Spinal cord (tissue), 10 donors: Measurements from ENCODE around the gene KMO. TPM values are rescaled to one million over a fixed set of nuclear protein-coding genes. Genes with fewer than 3 reads are reported as not detected.

Experiments used
- DNase-seq, 6 donors: peaks; one replicate each; pipeline versions ENCODE4 v3.0.0 to v3.0.0-alpha.2; 2013 to 2015; ENCODE audit warnings: low spot score in 6 of 6, low read depth in 4 of 6
- H3K27ac ChIP-seq: one replicate; pipeline ENCODE4 v1.5.1; 2013; ENCODE audit warnings: low read depth, low read length, control low read depth
- H3K27me3 ChIP-seq: one replicate; pipeline ENCODE4 v1.6.1; 2013; ENCODE audit warnings: low read length; ENCODE audit not compliant: control insufficient read depth, insufficient read depth
- H3K36me3 ChIP-seq: one replicate; pipeline ENCODE4 v1.6.1; 2013; ENCODE audit warnings: low read length; ENCODE audit not compliant: control insufficient read depth, insufficient read depth
- H3K4me1 ChIP-seq: one replicate; pipeline ENCODE4 v1.6.1; 2013; ENCODE audit warnings: low read length; ENCODE audit not compliant: control insufficient read depth, insufficient read depth
- H3K4me3 ChIP-seq: one replicate; pipeline ENCODE4 v1.5.1; 2013; ENCODE audit warnings: low read depth, low read length, control low read depth
- H3K9me3 ChIP-seq: one replicate; pipeline ENCODE4 v1.6.1; 2013; ENCODE audit warnings: low read length; ENCODE audit not compliant: control insufficient read depth, insufficient read depth
- WGBS: methylation state at CpG from one replicate; pipeline ENCODE4 v1.1.5; 2013; ENCODE audit warnings: missing lambda C conversion rate; ENCODE audit not compliant: insufficient coverage; 5-methylcytosine and 5-hydroxymethylcytosine counted together
- polyA plus RNA-seq, 2 donors: library from polyadenylated mRNA; unstranded; fragments of 120-200 nt; gene quantifications; one replicate each; pipeline ENCODE4 v1.2.1, GENCODE V29; 2013; ENCODE audit not compliant: insufficient read length in 2 of 2
- total RNA-seq, 2 donors: library from RNA; depleted of rRNA in 1 of 2; stranded (reverse); fragments of 120-200 nt in 1 of 2; fragments of >200 nt in 1 of 2; gene quantifications; one replicate each; pipeline versions ENCODE4 v1.2.3 to v1.2.4, GENCODE V29; 2013 to 2014
- donor health status: healthy.

KMO gene
- total and polyA plus RNA-seq, 4 donors = 0.39 to 0.99 (median 0.43) TPM

DNA sequence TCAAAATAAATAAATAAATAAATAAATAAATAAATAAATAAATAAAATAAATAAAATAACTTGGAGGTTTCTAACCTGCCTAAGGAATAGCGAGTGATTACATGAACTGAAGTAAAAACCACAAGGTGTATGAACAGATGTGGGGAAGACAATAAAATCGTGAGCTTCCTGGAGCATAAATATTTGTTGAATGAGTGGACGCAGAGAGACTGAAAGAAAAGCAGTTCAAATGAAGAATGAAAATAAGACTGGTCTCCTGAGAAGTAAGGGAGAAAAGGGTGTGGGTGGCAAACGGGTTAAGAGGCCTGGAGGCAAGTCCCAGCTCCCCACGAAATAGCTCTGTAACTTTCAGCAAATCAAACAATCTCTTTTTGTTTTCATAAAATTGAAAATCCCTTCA, 74.4 kb downstream of the KMO start:
- Histone ChIP-seq H3K27me3 (no peaks in the 10 kb centered on the region), H3K9me3 (no peaks in the 10 kb centered on the region), H3K4me1 (no peaks in the 10 kb centered on the region), H3K27ac (no peak overlapping the region), H3K4me3 (no peak overlapping the region), H3K36me3 (no peaks in the 10 kb centered on the region)
- no peak for DNase-seq
- 84% methylated on average over 3 of the region's 5 CpGs for WGBS

DNA sequence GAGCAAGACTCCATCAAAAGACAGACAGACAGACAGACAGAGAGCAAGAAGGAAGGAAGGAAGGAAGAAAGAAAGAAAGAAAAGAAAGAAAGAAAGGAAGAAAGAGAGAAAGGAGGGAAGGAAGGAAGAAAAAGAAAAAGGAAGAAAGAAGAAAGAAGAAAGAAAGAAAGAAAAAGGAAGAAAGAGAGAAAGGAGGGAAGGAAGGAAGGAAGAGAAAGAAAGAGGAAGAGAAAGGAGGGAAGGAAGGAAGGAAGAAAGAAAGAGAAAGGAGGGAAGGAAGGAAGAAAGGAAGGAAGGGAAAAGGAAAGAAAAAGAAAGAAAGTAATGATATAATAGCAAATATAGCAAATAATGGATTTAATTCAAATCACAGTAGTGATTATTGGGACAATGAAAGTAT, 75.3 kb downstream of the KMO start:
- Histone ChIP-seq H3K4me1 (no peaks in the 10 kb centered on the region), H3K4me3 (no peak overlapping the region), H3K27ac (no peak overlapping the region)

DNA sequence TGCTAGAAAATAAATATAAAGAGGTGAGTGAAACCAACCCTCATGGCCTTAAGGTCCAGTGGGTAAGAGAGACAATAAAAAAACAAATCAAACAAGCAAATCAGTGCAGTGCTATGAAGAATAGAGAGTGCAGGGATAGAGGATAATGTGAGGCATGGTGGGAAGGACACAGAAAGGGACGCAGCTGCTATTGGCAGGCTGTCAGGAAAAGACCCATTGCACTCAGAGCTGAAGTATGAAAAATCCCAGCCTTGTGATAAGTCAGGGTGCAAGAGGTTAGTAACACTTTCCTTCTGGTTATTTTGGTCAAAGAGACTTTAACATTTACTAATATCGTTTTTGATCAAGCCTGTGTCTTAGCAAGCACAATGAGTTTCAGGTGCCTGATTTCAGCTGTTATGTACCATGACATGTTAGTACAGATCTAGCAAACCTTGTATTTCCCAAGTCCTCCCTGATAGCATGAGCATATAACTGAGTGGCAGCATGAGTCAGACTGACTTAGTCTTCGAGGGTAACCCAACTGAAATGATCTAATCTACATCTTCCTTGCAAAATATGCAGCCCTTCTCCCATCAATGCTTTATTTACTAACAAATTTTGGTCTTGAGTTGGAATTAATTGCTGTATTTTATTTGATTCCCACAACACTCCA, 76.3 kb downstream of the KMO start:
- Histone ChIP-seq H3K4me3 (no peak overlapping the region), H3K27me3 (no peaks in the 10 kb centered on the region), H3K9me3 (no peaks in the 10 kb centered on the region), H3K4me1 (no peaks in the 10 kb centered on the region), H3K27ac (no peak overlapping the region), H3K36me3 (no peaks in the 10 kb centered on the region)
- peak in 2 of 6 donors; percentile 19 to 22 for DNase-seq
- WGBS = 67% methylated on average over 3 of the region's 3 CpGs

More for the DNA sequence above, 75.3 kb downstream of the KMO start:
- Histone ChIP-seq H3K36me3 (no peaks in the 10 kb centered on the region), H3K9me3 (no peaks in the 10 kb centered on the region), H3K27me3 (no peaks in the 10 kb centered on the region)
- DNase-seq = no peak

DNA sequence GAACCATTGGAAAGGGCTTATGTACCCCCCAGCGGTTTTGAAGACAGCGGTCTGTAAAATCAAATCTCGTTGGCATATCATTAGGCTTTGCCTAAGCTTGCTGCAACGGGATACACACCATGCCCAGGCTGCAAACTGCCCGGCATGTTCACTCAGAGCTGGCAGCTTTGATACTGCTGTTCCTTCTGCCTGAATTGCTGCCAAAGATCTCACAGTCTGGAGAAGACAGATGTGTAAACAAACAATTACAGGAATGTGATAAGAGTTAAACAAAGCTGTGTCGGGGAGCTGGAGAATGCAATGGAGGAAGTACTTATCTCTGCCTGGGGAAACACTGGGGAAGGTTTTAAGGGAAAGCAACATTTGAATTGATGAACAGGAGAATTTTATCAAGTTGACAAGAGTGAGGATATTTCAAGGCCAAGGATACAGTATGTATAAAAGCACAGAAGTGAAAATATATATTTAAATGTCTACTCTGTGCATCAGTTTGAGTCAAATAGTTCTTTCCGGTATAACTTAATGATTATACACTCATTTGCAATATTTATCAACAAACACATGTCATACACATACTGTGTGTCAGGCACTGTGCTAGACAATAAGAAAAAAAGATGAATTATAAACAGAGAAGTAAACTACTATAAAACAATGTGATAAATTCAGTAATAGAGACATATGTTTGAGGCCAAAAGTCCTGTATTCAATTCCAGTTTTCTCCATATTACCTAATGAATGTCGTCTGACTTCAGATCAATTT, 78.1 kb downstream of the KMO start:
- peak in 5 of 6 donors; percentile 15 to 91 (median 44) for DNase-seq
- Histone ChIP-seq H3K36me3 (no peaks in the 10 kb centered on the region), H3K27me3 (no peaks in the 10 kb centered on the region), H3K4me3 (no peak overlapping the region), H3K9me3 (no peaks in the 10 kb centered on the region), H3K4me1 (no peaks in the 10 kb centered on the region), H3K27ac (no peak overlapping the region)
- 37% methylated on average over 6 of the region's 8 CpGs for WGBS

DNA sequence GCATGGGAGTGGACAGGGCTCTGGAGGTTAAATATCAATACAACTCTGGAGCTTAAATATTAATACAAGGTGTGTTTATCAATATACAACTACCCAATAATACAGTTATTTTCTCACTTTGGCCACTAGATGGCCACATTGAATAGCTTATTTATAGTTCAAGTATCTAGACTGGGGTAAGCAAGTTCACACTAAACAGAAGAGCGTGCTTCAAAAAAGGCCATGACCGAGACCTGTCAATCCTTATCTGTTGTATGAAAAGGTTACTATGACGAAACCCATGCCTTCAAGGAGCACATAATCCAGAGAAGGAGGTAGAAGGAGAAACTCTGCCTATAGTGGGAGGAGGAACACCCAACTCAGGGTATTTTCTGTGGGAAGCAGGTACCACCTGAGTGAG, 78.9 kb downstream of the KMO start:
- Histone ChIP-seq H3K27ac (no peak overlapping the region), H3K9me3 (no peaks in the 10 kb centered on the region), H3K27me3 (no peaks in the 10 kb centered on the region), H3K4me3 (no peak overlapping the region), H3K4me1 (no peaks in the 10 kb centered on the region), H3K36me3 (no peaks in the 10 kb centered on the region)
- peak in 5 of 6 donors; percentile 24 to 92 (median 57) for DNase-seq
- WGBS = 20% methylated on average over 1 of the region's 3 CpGs

DNA sequence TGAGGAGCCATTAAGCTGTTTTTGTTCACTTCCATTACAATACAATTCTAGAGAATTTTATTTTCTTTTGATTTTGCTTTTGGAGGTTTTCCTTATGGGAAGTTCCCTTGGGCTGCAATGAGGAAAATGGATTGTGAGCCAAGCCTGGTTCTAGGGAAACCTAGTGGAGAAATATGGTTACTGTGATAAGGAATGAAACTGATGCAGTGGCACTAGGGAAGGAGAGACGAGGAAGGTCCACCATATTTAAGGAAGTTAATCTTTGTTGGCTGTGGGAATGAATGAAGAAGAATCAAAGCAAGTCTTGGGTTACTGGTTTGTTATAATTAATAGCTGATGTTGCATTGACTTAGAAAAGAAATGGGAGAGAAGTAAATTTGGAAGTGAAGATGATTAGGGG, 79.6 kb downstream of the KMO start:
- H3K4me1 ChIP-seq = no peaks in the 10 kb centered on the region
- no peak overlapping the region for H3K27ac ChIP-seq
- H3K36me3 ChIP-seq = no peaks in the 10 kb centered on the region
- H3K9me3 ChIP-seq = no peaks in the 10 kb centered on the region
- no peak overlapping the region for H3K4me3 ChIP-seq
- no peak for DNase-seq
- H3K27me3 ChIP-seq = no peaks in the 10 kb centered on the region
- 80% methylated on average over 1 of the region's 1 CpG for WGBS

DNA sequence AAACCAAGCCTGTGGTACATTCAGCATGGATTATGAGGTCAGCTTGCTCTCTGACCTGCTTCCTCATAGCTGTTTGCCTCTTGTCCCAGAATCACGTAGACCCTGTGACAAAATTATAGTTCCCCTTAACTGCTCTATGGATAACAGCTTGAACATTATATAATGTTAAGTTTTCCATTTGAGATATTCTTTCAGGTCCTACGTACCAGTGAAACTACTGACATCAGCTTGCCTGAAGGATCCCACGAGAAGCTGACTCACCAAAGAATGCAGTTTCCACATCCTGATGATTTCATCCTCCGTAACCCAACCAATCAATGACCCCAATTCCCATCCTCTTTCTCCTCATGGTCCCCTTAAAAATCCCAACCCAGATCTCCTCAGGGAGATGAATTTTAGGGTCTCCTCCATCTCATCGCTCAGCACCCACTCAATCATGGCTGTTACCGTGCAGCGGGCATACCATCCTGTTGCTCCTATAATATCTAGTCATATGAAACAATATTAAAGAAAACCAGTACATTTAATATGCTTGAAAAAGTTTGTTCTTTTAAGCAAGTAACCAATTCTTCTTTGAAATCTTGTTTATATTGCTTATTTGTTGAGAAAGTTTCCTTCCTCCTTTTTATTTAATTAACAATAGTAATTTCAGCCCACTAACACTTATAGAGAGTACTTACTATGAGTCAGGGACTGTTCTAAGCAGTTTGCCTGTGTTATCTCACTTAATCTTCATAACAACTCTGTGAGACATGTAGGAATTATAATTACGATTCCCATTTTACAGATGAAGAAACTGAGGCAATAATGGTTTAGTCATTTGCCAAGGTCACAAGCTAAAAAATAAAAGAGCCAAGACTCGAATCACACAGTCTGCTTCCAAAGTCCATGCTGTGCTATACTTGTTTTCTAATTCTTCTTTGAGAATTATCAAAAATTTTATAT, 80.6 kb downstream of the KMO start:
- no peak for DNase-seq
- H3K9me3 ChIP-seq = no peaks in the 10 kb centered on the region
- H3K4me3 ChIP-seq = no peak overlapping the region
- no peaks in the 10 kb centered on the region for H3K36me3 ChIP-seq
- no peaks in the 10 kb centered on the region for H3K27me3 ChIP-seq
- no peak overlapping the region for H3K27ac ChIP-seq
- H3K4me1 ChIP-seq = no peaks in the 10 kb centered on the region
- WGBS = 88% methylated on average over 2 of the region's 9 CpGs

DNA sequence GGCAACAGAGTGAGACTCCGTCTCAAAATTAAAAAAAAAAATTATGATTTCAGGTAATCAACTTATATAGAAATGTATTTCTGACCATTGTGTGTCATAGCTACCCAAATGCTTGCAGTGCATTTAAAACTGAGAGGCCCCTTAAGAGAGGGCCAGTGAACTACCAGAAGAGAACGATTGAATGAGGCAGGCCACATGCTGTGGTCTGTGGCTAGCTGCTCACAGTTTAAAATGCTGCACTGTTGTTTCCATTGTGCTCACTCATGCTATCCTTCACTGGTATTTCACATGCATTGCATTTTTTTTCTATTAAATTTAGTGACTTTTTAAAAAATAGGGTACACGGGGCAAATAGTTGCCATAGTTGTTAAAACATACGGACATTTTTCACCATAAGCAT, 82.0 kb downstream of the KMO start:
- WGBS = 25% methylated on average over 1 of the region's 4 CpGs
- DNase-seq = no peak
- Histone ChIP-seq H3K27ac (no peak overlapping the region), H3K27me3 (no peaks in the 10 kb centered on the region), H3K4me1 (no peaks in the 10 kb centered on the region), H3K4me3 (no peak overlapping the region), H3K36me3 (no peaks in the 10 kb centered on the region), H3K9me3 (no peaks in the 10 kb centered on the region)

DNA sequence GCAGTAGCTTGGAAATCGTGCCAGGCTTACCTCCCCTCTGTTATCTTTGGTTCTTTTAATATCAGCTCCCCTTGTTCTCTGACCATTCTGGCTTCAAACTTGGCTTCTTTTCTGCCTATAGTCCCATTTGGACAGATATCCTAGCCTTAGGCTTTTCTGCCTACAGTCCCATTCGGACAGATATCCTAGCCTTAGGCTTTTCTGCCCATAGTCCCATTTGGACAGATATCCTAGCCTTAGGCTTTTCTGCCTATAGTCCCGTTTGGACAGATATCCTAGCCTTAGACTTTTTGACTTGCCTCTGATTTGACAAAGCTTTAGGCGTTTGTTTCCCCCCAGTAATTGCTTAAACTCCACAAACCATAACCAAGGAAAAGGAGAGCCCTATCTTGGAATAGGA, 82.4 kb downstream of the KMO start:
- H3K4me1 ChIP-seq = no peaks in the 10 kb centered on the region
- no peak for DNase-seq
- H3K9me3 ChIP-seq = no peaks in the 10 kb centered on the region
- no peak overlapping the region for H3K27ac ChIP-seq
- no peak overlapping the region for H3K4me3 ChIP-seq
- WGBS = 61% methylated on average over 3 of the region's 4 CpGs
- no peaks in the 10 kb centered on the region for H3K36me3 ChIP-seq
- no peaks in the 10 kb centered on the region for H3K27me3 ChIP-seq
